B cell (primary cell): Measurements from ENCODE around the gene KCNQ5. TPM values are rescaled to one million over a fixed set of nuclear protein-coding genes. Genes with fewer than 3 reads are reported as not detected.

Experiments used
- ATAC-seq: fragments of 200-7000 bp; cut with Tn5 transposase; one replicate; pipeline ENCODE4 v1.10.0; 2021; ENCODE audit warnings: low read depth, mild to moderate bottlenecking, moderate number of reproducible peaks, moderate library complexity
- CTCF ChIA-PET: fragments of 350-600 bp; sonication (Branson Sonifier 250); formaldehyde crosslinking; loops from one replicate; lab custom pipeline; 2021; ENCODE audit warnings: antibody characterized with exemption, inconsistent platforms; lab: Charles Lee
- POLR2A ChIA-PET: fragments of 350-600 bp; sonication (Branson Sonifier 250); formaldehyde crosslinking; loops from one replicate; lab custom pipeline; 2021; ENCODE audit warnings: antibody characterized with exemption; lab: Charles Lee
- DNase-seq: peaks from one replicate; pipeline ENCODE4 v3.0.0; 2013
- H2AFZ ChIP-seq: 2 replicates; pipeline ENCODE4 v1.6.1; 2012; ENCODE audit warnings: mild to moderate bottlenecking, low read depth, low read length; ENCODE audit not compliant: insufficient read depth, poor library complexity, severe bottlenecking
- H3K27ac ChIP-seq, 2 donors: 1 replicate in 1 of 2; 2 replicates in 1 of 2; pipeline ENCODE4 v1.5.1; 2012 to 2013; ENCODE audit warnings: low read length in 2 of 2, mild to moderate bottlenecking in 2 of 2, moderate library complexity in 1 of 2
- H3K27me3 ChIP-seq, 4 experiments: fragments of 200-600 bp in 1 of 4; sonication (generic) in 1 of 4; replicated peaks in 1 of 4; 1 replicate in 2 of 4; 2 replicates in 2 of 4; pipeline versions ENCODE4 v1.6.1 to v1.7.0; 2013 to 2016; ENCODE audit warnings: low read length in 3 of 4, mild to moderate bottlenecking in 2 of 4, mixed read lengths in 1 of 4, moderate library complexity in 1 of 4; ENCODE audit not compliant: insufficient read depth in 4 of 4, control insufficient read depth in 3 of 4; ENCODE audit errors: control extremely low read depth in 1 of 4
- H3K36me3 ChIP-seq, 2 experiments: replicated peaks in 1 of 2; 1 replicate in 1 of 2; 2 replicates in 1 of 2; pipeline versions ENCODE4 v1.6.1 to v1.7.1; 2013; ENCODE audit warnings: low read length in 1 of 2; ENCODE audit not compliant: insufficient read depth in 2 of 2, control insufficient read depth in 1 of 2; ENCODE audit errors: control extremely low read depth in 1 of 2, extremely low read depth in 1 of 2
- H3K4me1 ChIP-seq, 2 donors: fragments of 200-600 bp in 1 of 2; sonication (generic) in 1 of 2; 1 replicate in 1 of 2; 2 replicates in 1 of 2; pipeline versions ENCODE4 v1.5.1 to v1.6.1; 2013 to 2017; ENCODE audit warnings: low read length in 2 of 2; ENCODE audit not compliant: control insufficient read depth in 2 of 2, insufficient read depth in 2 of 2
- H3K4me2 ChIP-seq: replicated peaks from 2 replicates; pipeline ENCODE3; 2012; ENCODE audit warnings: mild to moderate bottlenecking, low read depth, low read length; ENCODE audit not compliant: poor library complexity, severe bottlenecking
- H3K4me3 ChIP-seq, 5 experiments: fragments of 200-600 bp in 1 of 5; sonication (generic) in 1 of 5; 1 replicate in 3 of 5; 2 replicates in 2 of 5; pipeline versions ENCODE4 v1.5.1 to v1.7.0; 2011 to 2016; ENCODE audit warnings: low read length in 4 of 5, mild to moderate bottlenecking in 4 of 5, low read depth in 2 of 5, control low read depth in 1 of 5, moderate library complexity in 1 of 5; ENCODE audit not compliant: insufficient read depth in 1 of 5; ENCODE audit errors: control extremely low read depth in 1 of 5, extremely low read depth in 1 of 5
- H3K79me2 ChIP-seq: fragments of 200-600 bp; sonication (generic); one replicate; pipeline ENCODE4 v1.6.0; 2016; ENCODE audit warnings: low read length; ENCODE audit not compliant: control insufficient read depth, insufficient read depth
- H3K9ac ChIP-seq: fragments of 200-600 bp; sonication (generic); 2 replicates; pipeline ENCODE4 v1.6.1; 2017; ENCODE audit warnings: mild to moderate bottlenecking, low read length, moderate library complexity
- H3K9me3 ChIP-seq, 3 donors: one replicate each; pipeline versions ENCODE4 v1.6.1 to v1.7.1; 2013; ENCODE audit warnings: low read length in 2 of 3; ENCODE audit not compliant: control insufficient read depth in 2 of 3, insufficient read depth in 1 of 3; ENCODE audit errors: control extremely low read depth in 1 of 3
- H4K20me1 ChIP-seq: 2 replicates; pipeline ENCODE4 v1.6.0; 2012; ENCODE audit warnings: mild to moderate bottlenecking, low read length; ENCODE audit not compliant: insufficient read depth, control insufficient read depth, poor library complexity, severe bottlenecking
- H3K27ac Mint-ChIP-seq: one replicate; pipeline ENCODE4 v1.8.0; 2021; ENCODE audit warnings: mixed read lengths
- H3K27me3 Mint-ChIP-seq: one replicate; pipeline ENCODE4 v1.8.0; 2021; ENCODE audit warnings: mixed read lengths
- H3K4me1 Mint-ChIP-seq: one replicate; pipeline ENCODE4 v1.8.0; 2021; ENCODE audit warnings: mixed read lengths
- H3K4me3 Mint-ChIP-seq: one replicate; pipeline ENCODE4 v1.8.0; 2021; ENCODE audit warnings: mixed read lengths
- H3K9me3 Mint-ChIP-seq: one replicate; pipeline ENCODE4 v1.8.0; 2022; ENCODE audit warnings: mixed read lengths; ENCODE audit not compliant: insufficient read depth
- EZH2 ChIP-seq: IDR thresholded peaks from 2 replicates; pipeline ENCODE4 v1.6.1; 2012; ENCODE audit warnings: borderline replicate concordance, low read depth, mild to moderate bottlenecking, moderate library complexity, low read length; ENCODE audit not compliant: insufficient read depth, poor library complexity, severe bottlenecking
- WGBS: methylation state at CpG from one replicate; pipeline ENCODE4 v1.1.5; 2013; ENCODE audit warnings: missing lambda C conversion rate; ENCODE audit not compliant: insufficient coverage; 5-methylcytosine and 5-hydroxymethylcytosine counted together
- intact Hi-C: fragments of 100-400 bp; cut with micrococcal nuclease; formaldehyde crosslinking; loops from one replicate; pipeline ENCODE4 v1.10.0; 2022
- polyA plus RNA-seq: library from polyadenylated mRNA; depleted of rRNA; stranded (reverse); fragments of >200 nt; gene quantifications from 2 replicates; pipeline ENCODE4 v1.2.3, GENCODE V29; 2012
- total RNA-seq, 2 donors: library from RNA; stranded (reverse); fragments of 120-200 nt in 1 of 2; gene quantifications; 1 replicate in 1 of 2; 2 replicates in 1 of 2; pipeline versions ENCODE4 v1.2.3 to v1.2.4, GENCODE V29; 2013 to 2022
- TF ChIP-seq, protein P1 (sequence below): fragments of 200-600 bp; IDR thresholded peaks from one replicate; pipeline ENCODE4 v1.8.0; 2022; ENCODE audit warnings: antibody characterized with exemption, mild to moderate bottlenecking

Gene KCNQ5
- total and polyA plus RNA-seq, 2 donors (not counting 1 experiment from before 2014, with no cell fraction given): 2.3 to 9.4 TPM

DNA sequence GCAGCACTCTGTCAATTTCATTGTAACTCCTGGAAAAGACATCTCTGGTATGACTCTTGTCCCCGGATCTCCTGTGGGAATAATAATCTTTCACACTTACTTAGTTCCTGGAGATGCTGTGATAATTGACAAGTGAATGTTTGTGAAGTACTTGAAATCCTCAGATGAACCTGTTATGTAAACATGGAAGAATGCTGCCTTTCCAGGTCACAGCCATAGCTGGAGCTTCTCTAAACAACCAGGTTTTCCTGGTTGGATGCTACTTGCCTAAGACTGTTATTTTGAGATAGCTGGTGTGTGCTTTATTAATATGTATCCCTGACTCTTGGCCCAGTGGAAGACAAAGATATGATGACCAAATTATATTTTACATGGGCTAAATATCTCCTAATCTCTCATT lies 228.6 kb downstream of the KCNQ5 start:
- WGBS: no CpG with 5 or more reads among the region's 1 CpG
- H3K79me2 ChIP-seq: no peaks in the 10 kb centered on the region
- POLR2A ChIA-PET: no interaction called here

GRCh38 chr6:72855471-72855870 lies 233.6 kb downstream of the KCNQ5 start:
- POLR2A ChIA-PET: no interaction called here
- CTCF ChIA-PET: no interaction called here
- peaks cover 2% of the 10 kb centered on the region for H3K4me1 Mint-ChIP-seq
- H3K79me2 ChIP-seq: no peaks in the 10 kb centered on the region
- H3K4me1 ChIP-seq: no peaks in the 10 kb centered on the region
- H3K4me2 ChIP-seq: no peak overlapping the region
- H3K27ac Mint-ChIP-seq: no peak overlapping the region
- no peak overlapping the region for H3K4me3 Mint-ChIP-seq
- H3K27me3 ChIP-seq: no peaks in the 10 kb centered on the region
- DNase-seq: no peak
- no peak for ATAC-seq
- no peak overlapping the region for H3K4me3 ChIP-seq
- no peak for TF ChIP-seq EZH2
- TF ChIP-seq, protein P1, sequence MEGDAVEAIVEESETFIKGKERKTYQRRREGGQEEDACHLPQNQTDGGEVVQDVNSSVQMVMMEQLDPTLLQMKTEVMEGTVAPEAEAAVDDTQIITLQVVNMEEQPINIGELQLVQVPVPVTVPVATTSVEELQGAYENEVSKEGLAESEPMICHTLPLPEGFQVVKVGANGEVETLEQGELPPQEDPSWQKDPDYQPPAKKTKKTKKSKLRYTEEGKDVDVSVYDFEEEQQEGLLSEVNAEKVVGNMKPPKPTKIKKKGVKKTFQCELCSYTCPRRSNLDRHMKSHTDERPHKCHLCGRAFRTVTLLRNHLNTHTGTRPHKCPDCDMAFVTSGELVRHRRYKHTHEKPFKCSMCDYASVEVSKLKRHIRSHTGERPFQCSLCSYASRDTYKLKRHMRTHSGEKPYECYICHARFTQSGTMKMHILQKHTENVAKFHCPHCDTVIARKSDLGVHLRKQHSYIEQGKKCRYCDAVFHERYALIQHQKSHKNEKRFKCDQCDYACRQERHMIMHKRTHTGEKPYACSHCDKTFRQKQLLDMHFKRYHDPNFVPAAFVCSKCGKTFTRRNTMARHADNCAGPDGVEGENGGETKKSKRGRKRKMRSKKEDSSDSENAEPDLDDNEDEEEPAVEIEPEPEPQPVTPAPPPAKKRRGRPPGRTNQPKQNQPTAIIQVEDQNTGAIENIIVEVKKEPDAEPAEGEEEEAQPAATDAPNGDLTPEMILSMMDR: no peak
- no peaks in the 10 kb centered on the region for H3K9me3 ChIP-seq
- H3K27me3 Mint-ChIP-seq: no peaks in the 10 kb centered on the region
- no peaks in the 10 kb centered on the region for H3K36me3 ChIP-seq
- H3K9ac ChIP-seq: no peak overlapping the region
- H3K27ac ChIP-seq: no peak overlapping the region
- intact Hi-C loops: no loop called here
- WGBS: no CpG with 5 or more reads among the region's 2 CpGs
- no peaks in the 10 kb centered on the region for H4K20me1 ChIP-seq
- H3K9me3 Mint-ChIP-seq: no peaks in the 10 kb centered on the region
- H2AFZ ChIP-seq: no peak overlapping the region

More for the DNA sequence above, 228.6 kb downstream of the KCNQ5 start:
- Histone ChIP-seq H3K4me2 (no peak overlapping the region), H3K36me3 (peaks cover 0 to 1% of the 10 kb centered on the region in 2 experiments), H2AFZ (no peak overlapping the region), H3K4me3 (no peak overlapping the region), H3K27ac (no peak overlapping the region), H3K27me3 (no peaks in the 10 kb centered on the region), H3K9ac (no peak overlapping the region), H4K20me1 (no peaks in the 10 kb centered on the region), H3K4me1 (no peaks in the 10 kb centered on the region), H3K9me3 (no peaks in the 10 kb centered on the region)
- no peak overlapping the region for H3K27ac Mint-ChIP-seq
- H3K4me1 Mint-ChIP-seq: no peaks in the 10 kb centered on the region
- ATAC-seq: no peak
- CTCF ChIA-PET: no interaction called here
- intact Hi-C loops: no loop called here
- no peak overlapping the region for H3K4me3 Mint-ChIP-seq
- H3K9me3 Mint-ChIP-seq: no peaks in the 10 kb centered on the region
- no peak for DNase-seq
- TF ChIP-seq EZH2: no peak
- TF ChIP-seq, protein P1: no peak
- H3K27me3 Mint-ChIP-seq: no peaks in the 10 kb centered on the region
